Activated CD4-positive, alpha-beta T cell treated with anti-CD3 and anti-CD28 coated beads, Interleukin-10, Interleukin-2, amounts not matched to agents 100 ng/mL and 50 ng/mL, durations not matched to agents 16 hours and 8 hours (primary cell): ENCODE data around the gene MMP28.

Source experiments
- DNase-seq: peaks from one replicate; pipeline ENCODE4 v3.0.0-alpha.2; 2020

The MMP28 gene

GRCh38 chr17:35795007-35795870 is at the start of gene MMP28:
Gene MMP28 (minus strand): TSS chr17:35795641. CDS start chr17:35795377, 264 bp downstream.
- DNase-seq = peak; percentile 34

- no peak for DNase-seq
Measured at GRCh38 chr17:35844547-35844946, 49.1 kb upstream of the MMP28 start.

GRCh38 chr17:35843698-35844097 is 48.3 kb upstream of the MMP28 start:
- DNase-seq = no peak

GRCh38 chr17:35842239-35842638 is 46.8 kb upstream of the MMP28 start:
- no peak for DNase-seq

GRCh38 chr17:35841505-35841904 is 46.1 kb upstream of the MMP28 start:
- no peak for DNase-seq

GRCh38 chr17:35841101-35841500 is 45.7 kb upstream of the MMP28 start:
- no peak for DNase-seq

GRCh38 chr17:35825206-35825605 is 29.8 kb upstream of the MMP28 start:
- DNase-seq = no peak

- DNase-seq = no peak
Measured at GRCh38 chr17:35821308-35821707, 25.9 kb upstream of the MMP28 start.

GRCh38 chr17:35819455-35819854 is 24.0 kb upstream of the MMP28 start:
- DNase-seq = no peak

- DNase-seq = no peak
Measured at GRCh38 chr17:35817196-35817595, 21.8 kb upstream of the MMP28 start.

GRCh38 chr17:35816723-35817122 is 21.3 kb upstream of the MMP28 start:
- no peak for DNase-seq

- DNase-seq = no peak
Measured at GRCh38 chr17:35812456-35812855, 17.0 kb upstream of the MMP28 start.

- DNase-seq = no peak
Measured at GRCh38 chr17:35811759-35812158, 16.3 kb upstream of the MMP28 start.

GRCh38 chr17:35809855-35810461 is 14.5 kb upstream of the MMP28 start:
- no peak for DNase-seq

- peak; percentile 99 for DNase-seq
Measured at GRCh38 chr17:35808962-35809854, 13.8 kb upstream of the MMP28 start, which contains the start of gene TAF15. Gene TAF15 (plus strand): TSS chr17:35809484. CDS start chr17:35809570, 86 bp downstream.

- DNase-seq = no peak
Measured at GRCh38 chr17:35808240-35808961, 13.0 kb upstream of the MMP28 start.

GRCh38 chr17:35807371-35808144 is 12.1 kb upstream of the MMP28 start:
- DNase-seq = no peak

- peak; percentile 88 for DNase-seq
Measured at GRCh38 chr17:35804658-35805192, 9.3 kb upstream of the MMP28 start.

- DNase-seq = no peak
Measured at GRCh38 chr17:35801583-35802224, 6.3 kb upstream of the MMP28 start.

GRCh38 chr17:35799942-35800341 is 4.5 kb upstream of the MMP28 start:
- no peak for DNase-seq

GRCh38 chr17:35797918-35798317 is 2.5 kb upstream of the MMP28 start:
- DNase-seq = no peak
